NCI-H446 (cell line): ENCODE measurements around the gene ZMYND12.

Source experiments
- DNase-seq, 2 experiments: peaks; one replicate each; lab custom pipeline; 2025; lab: John Stamatoyannopoulos, UW

ZMYND12 gene

GRCh38 chr1:42392967-42393848 lies 62.6 kb downstream of the ZMYND12 start:
- DNase-seq: no peak

GRCh38 chr1:42392255-42392654 lies 63.6 kb downstream of the ZMYND12 start:
- DNase-seq: no peak

- DNase-seq: no peak
These were observed 69.8 kb downstream of the ZMYND12 start for GRCh38 chr1:42386051-42386450.

GRCh38 chr1:42385283-42385682 lies 70.5 kb downstream of the ZMYND12 start:
- no peak for DNase-seq

GRCh38 chr1:42381280-42381673 lies 74.5 kb downstream of the ZMYND12 start:
- no peak for DNase-seq

GRCh38 chr1:42380586-42381279 lies 75.1 kb downstream of the ZMYND12 start, which contains the start of gene RIMKLA:
TSS of gene RIMKLA (plus strand) at chr1:42380792. CDS start at chr1:42380935, 143 bp downstream.
- peak; percentile 41 to 85 for DNase-seq
